ENCODE measurements around the gene G6PC3. TPM values are rescaled to one million over a fixed set of nuclear protein-coding genes. Genes with fewer than 3 reads are reported as not detected.

Gene G6PC3
- total RNA-seq, 1 donor from 2014 or later, result 37.5 TPM

DNA sequence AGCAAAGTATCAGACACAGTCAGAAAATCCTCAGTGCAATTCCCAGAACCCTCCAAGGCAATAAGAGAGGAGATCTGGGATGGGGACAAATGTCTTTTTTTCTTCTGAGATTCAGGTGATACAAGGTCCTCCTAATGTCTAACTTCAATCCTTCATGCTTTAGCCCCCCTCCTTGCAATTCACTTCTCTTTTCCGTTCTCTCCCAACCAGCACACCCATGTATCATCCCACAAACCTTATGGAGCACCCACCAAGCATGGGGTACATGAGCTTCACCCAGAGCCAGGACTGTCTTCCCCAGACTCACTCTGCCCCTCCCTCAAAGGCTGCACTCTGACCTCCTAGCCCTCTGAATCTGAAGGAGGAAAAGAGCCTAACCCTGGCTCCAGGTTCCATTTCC, 42.8 kb downstream of the G6PC3 start:
- H3K36me3 ChIP-seq (ENCODE audit: control insufficient read depth, insufficient read depth, low read length), result no peaks in the 10 kb centered on the region
- DNase-seq (ENCODE audit: low read depth), result no peak
- no peak overlapping the region for H3K4me3 ChIP-seq (ENCODE audit: low read depth, low read length)
- no peaks in the 10 kb centered on the region for H3K27me3 ChIP-seq (ENCODE audit: control insufficient read depth, insufficient read depth, low read length)
- TF ChIP-seq, protein P1, sequence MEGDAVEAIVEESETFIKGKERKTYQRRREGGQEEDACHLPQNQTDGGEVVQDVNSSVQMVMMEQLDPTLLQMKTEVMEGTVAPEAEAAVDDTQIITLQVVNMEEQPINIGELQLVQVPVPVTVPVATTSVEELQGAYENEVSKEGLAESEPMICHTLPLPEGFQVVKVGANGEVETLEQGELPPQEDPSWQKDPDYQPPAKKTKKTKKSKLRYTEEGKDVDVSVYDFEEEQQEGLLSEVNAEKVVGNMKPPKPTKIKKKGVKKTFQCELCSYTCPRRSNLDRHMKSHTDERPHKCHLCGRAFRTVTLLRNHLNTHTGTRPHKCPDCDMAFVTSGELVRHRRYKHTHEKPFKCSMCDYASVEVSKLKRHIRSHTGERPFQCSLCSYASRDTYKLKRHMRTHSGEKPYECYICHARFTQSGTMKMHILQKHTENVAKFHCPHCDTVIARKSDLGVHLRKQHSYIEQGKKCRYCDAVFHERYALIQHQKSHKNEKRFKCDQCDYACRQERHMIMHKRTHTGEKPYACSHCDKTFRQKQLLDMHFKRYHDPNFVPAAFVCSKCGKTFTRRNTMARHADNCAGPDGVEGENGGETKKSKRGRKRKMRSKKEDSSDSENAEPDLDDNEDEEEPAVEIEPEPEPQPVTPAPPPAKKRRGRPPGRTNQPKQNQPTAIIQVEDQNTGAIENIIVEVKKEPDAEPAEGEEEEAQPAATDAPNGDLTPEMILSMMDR (IDR thresholded peaks at IDR 0.05; ENCODE audit: insufficient read depth, low read length, poor library complexity, severe bottlenecking), result no peak

DNA sequence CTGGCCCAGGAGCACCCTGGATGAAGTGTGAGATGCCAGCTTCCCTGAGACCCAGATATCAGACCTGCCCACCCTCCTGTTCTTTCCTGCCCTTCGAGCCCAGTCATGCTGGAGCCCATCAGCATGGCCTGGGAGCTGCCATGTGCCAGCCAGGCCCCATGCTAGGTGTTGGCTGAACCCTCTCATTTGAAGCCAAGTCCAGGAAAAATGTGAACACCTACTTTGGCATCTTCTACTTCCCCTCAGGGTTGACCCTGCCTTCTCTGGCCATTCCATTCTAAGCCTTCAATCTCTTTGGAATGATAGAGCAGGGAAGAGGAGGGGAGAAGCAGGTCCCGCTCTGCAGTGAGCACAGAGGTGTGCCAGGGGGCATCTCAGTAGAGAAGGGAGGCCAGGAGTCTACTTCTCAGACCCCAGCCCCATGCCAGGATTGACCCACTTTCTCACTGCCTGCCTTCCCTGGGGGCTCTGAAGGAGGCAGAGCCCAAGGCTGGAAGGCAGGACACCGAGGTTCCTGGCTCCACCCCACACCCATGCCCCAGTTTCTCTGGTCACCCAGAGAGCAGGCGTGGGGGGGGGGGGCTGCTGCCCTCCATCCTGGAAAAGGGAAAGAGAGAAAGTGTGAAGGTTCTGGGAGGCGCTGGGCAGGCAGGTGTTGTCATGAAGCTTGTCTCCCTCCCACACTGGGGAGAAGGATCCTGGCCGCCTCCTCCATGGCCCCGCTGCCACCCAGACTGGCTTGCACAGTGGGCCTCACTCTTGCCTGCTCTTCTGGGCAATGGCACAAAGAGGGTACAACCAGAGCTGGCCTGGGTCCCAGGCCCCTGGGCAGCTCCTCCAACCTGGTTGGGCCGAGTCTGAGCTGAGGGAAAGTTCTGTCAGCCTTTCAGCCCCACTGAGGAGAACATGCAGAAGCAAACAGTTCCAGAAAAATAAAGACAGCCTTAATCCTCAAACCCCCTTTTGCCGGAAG, 43.6 kb downstream of the G6PC3 start:
- Histone ChIP-seq H3K27me3 (ENCODE audit: control insufficient read depth, insufficient read depth, low read length) (no peaks in the 10 kb centered on the region), H3K4me3 (ENCODE audit: low read depth, low read length) (no peak overlapping the region), H3K36me3 (ENCODE audit: control insufficient read depth, insufficient read depth, low read length) (no peaks in the 10 kb centered on the region)
- TF ChIP-seq, protein P1 (IDR thresholded peaks at IDR 0.05; ENCODE audit: insufficient read depth, low read length, poor library complexity, severe bottlenecking), result no peak
- DNase-seq (ENCODE audit: low read depth), result no peak

DNA sequence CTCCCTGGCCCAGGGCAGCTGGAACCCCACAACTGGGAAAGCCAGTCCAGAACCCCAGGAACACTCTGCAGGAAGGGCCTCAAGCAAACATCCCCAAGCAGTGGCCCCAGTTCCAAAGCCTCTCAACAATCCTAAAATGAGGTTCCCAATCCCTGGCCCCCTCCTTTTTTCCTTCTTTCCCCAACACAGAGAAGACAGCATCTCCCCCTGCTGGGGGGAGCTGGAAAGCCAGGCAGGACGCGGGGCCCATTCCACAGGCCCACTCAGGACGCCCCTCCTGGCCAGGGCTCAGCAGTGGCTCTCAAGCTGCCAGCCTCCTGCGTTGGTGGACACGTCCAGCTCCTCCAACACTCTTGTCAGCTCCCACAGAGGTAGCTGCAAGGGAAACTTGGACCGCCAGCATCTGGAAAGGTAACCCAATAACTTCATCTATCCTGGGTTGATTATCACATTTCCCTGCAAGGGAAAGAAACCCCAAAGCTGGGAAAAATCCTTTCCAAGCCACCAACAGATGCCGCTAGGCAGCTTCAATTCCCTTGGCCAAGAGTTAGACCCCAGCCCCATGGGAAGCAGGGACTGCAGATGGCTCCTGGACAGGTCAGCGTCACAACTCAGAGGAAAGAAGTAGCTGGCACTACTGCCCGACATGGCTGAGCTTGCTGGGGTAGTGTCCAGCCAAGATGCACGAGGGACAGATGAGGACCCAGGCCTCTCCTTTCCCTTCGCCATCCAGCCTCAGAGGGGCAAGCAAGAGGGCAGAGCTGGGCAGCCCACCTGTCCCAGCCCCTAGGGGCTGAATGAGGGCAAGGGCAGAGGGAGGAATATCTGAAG, 45.3 kb downstream of the G6PC3 start:
- Histone ChIP-seq H3K36me3 (ENCODE audit: control insufficient read depth, insufficient read depth, low read length) (no peaks in the 10 kb centered on the region), H3K4me3 (ENCODE audit: low read depth, low read length) (no peak overlapping the region), H3K27me3 (ENCODE audit: control insufficient read depth, insufficient read depth, low read length) (no peaks in the 10 kb centered on the region)
- DNase-seq (ENCODE audit: low read depth), result no peak
- TF ChIP-seq, protein P1 (IDR thresholded peaks at IDR 0.05; ENCODE audit: insufficient read depth, low read length, poor library complexity, severe bottlenecking), result peak; percentile 90

DNA sequence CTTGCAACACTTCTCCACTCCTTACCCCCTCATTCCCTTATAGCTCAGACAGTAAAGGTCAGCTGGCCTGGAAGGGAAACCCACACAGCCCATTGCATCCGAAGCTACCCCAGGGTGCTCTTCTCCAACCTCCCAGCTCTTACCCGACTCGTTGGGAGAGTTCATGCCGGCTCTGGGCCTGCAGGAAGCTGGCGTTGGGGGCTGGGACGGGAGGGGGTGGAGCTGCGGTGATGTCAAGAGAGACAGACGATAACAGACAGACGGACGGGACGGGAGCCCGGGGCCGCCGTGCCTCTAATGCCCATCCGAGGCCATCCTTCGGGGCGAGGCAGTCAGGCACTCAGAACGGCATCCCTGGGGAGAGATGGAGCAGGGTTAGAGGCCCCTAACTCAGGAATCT, 46.8 kb downstream of the G6PC3 start:
- Histone ChIP-seq H3K36me3 (ENCODE audit: control insufficient read depth, insufficient read depth, low read length) (no peaks in the 10 kb centered on the region), H3K4me3 (ENCODE audit: low read depth, low read length) (no peak overlapping the region), H3K27me3 (ENCODE audit: control insufficient read depth, insufficient read depth, low read length) (peaks cover 3% of the 10 kb centered on the region)
- DNase-seq (ENCODE audit: low read depth), result no peak
- TF ChIP-seq, protein P1 (IDR thresholded peaks at IDR 0.05; ENCODE audit: insufficient read depth, low read length, poor library complexity, severe bottlenecking), result no peak

GRCh38 chr17:44118427-44119050, 48.0 kb downstream of the G6PC3 start:
- Histone ChIP-seq H3K36me3 (ENCODE audit: control insufficient read depth, insufficient read depth, low read length) (no peaks in the 10 kb centered on the region), H3K27me3 (ENCODE audit: control insufficient read depth, insufficient read depth, low read length) (peaks cover 10% of the 10 kb centered on the region), H3K4me3 (ENCODE audit: low read depth, low read length) (no peak overlapping the region)
- DNase-seq (ENCODE audit: low read depth), result no peak
- TF ChIP-seq, protein P1 (IDR thresholded peaks at IDR 0.05; ENCODE audit: insufficient read depth, low read length, poor library complexity, severe bottlenecking), result no peak

Data from kidney epithelial cell (primary cell).